OCI-LY7 (cell line): ENCODE data around the gene ABRAXAS1. TPM values are rescaled to one million over a fixed set of nuclear protein-coding genes. Genes with fewer than 3 reads are reported as not detected.
A peak's percentile ranks its signal among the peaks of the same experiment; 100 is the strongest.

Source experiments
- BruUV-seq: library from RNA; stranded (reverse); fragments of 400-500 nt; replicated peaks from 2 replicates; lab custom pipeline; 2021; lab: Mats Ljungman, UMichigan
- CTCF ChIA-PET: fragments of 300-600 bp; sonication (Branson Sonifier 250); formaldehyde crosslinking; loops from one replicate; lab custom pipeline; 2022; ENCODE audit warnings: antibody characterized with exemption; ENCODE audit not compliant: unreplicated experiment; lab: Charles Lee
- POLR2A ChIA-PET: fragments of 300-600 bp; sonication (Branson Sonifier 250); formaldehyde crosslinking; loops from one replicate; lab custom pipeline; 2022; ENCODE audit warnings: antibody characterized with exemption; lab: Charles Lee
- DNase-seq: peaks from one replicate; pipeline ENCODE4 v3.0.0-alpha.2; 2015; ENCODE audit warnings: low spot score
- H2AFZ ChIP-seq: fragments of 200-600 bp; sonication (generic), shearing (Covaris generic); 2 replicates; pipeline ENCODE4 v1.6.1; 2014; ENCODE audit warnings: mild to moderate bottlenecking, antibody characterized with exemption, low read length, moderate library complexity
- H3K27ac ChIP-seq: fragments of 200-600 bp; sonication (generic); 2 replicates; pipeline ENCODE4 v1.5.1; 2014; ENCODE audit warnings: mixed run types, low read depth, mild to moderate bottlenecking, moderate library complexity, low read length, inconsistent platforms; ENCODE audit not compliant: poor library complexity, severe bottlenecking
- H3K36me3 ChIP-seq: fragments of 200-600 bp; sonication (generic); 2 replicates; pipeline ENCODE4 v1.6.1; 2014; ENCODE audit warnings: mild to moderate bottlenecking, antibody characterized with exemption, low read length, moderate library complexity, mixed read lengths; ENCODE audit not compliant: insufficient read depth
- H3K4me1 ChIP-seq: fragments of 200-600 bp; sonication (generic); 2 replicates; pipeline ENCODE4 v1.5.1; 2014; ENCODE audit warnings: mild to moderate bottlenecking, low read length; ENCODE audit not compliant: insufficient read depth, poor library complexity, severe bottlenecking
- H3K4me2 ChIP-seq: fragments of 200-600 bp; sonication (generic); 2 replicates; pipeline ENCODE4 v1.6.1; 2014; ENCODE audit warnings: mild to moderate bottlenecking, low read length
- H3K4me3 ChIP-seq: fragments of 200-600 bp; sonication (generic); 2 replicates; pipeline ENCODE4 v1.5.1; 2014; ENCODE audit warnings: mild to moderate bottlenecking, low read depth, low read length; ENCODE audit not compliant: poor library complexity, severe bottlenecking
- H3K79me2 ChIP-seq: fragments of 200-600 bp; sonication (generic); 2 replicates; pipeline ENCODE4 v1.6.1; 2016; ENCODE audit warnings: low read depth, mild to moderate bottlenecking, low read length, moderate library complexity, mixed read lengths; ENCODE audit not compliant: insufficient read depth
- H3K9me2 ChIP-seq: fragments of 200-600 bp; sonication (generic); 2 replicates; pipeline ENCODE4 v1.6.1; 2016; ENCODE audit warnings: mild to moderate bottlenecking, low read length, mixed read lengths; ENCODE audit not compliant: insufficient read depth
- H3K9me3 ChIP-seq: fragments of 200-600 bp; sonication (generic); 2 replicates; pipeline ENCODE4 v1.6.1; 2014; ENCODE audit warnings: mild to moderate bottlenecking, mixed run types, low read length, mixed read lengths
- H4K20me1 ChIP-seq: fragments of 200-600 bp; sonication (generic); 2 replicates; pipeline ENCODE4 v1.6.1; 2014; ENCODE audit warnings: mild to moderate bottlenecking, antibody characterized with exemption, low read length, moderate library complexity, mixed read lengths; ENCODE audit not compliant: insufficient read depth
- CTCF ChIP-seq: fragments of 200-600 bp; sonication (generic); conservative IDR thresholded peaks from 2 replicates; pipeline ENCODE4 v1.5.1; 2014; ENCODE audit warnings: mild to moderate bottlenecking, antibody characterized with exemption, low read length, moderate library complexity, mixed read lengths
- EZH2phosphoT487 ChIP-seq: fragments of 200-600 bp; sonication (generic); IDR thresholded peaks from 2 replicates; pipeline ENCODE4 v1.6.1; 2018; ENCODE audit warnings: low read depth, borderline replicate concordance, mild to moderate bottlenecking, mixed run types, antibody characterized with exemption, low read length, moderate library complexity, mixed read lengths
- intact Hi-C: fragments of 100-400 bp; cut with micrococcal nuclease; formaldehyde crosslinking; loops from one replicate; pipeline ENCODE4 v1.10.0; 2022; ENCODE audit not compliant: unreplicated experiment
- total RNA-seq, 2 experiments: library from RNA; depleted of rRNA in 1 of 2; stranded (reverse); fragments of >200 nt in 1 of 2; shearing (Covaris generic) in 1 of 2; gene quantifications; 2 replicates each; pipeline ENCODE4 v1.2.3, GENCODE V29; 2014 to 2022

ABRAXAS1 gene
- total RNA-seq, 2 experiments from 2014 or later: 24.4 to 26.5 TPM

- no TSS peak for BruUV-seq
- TF ChIP-seq EZH2phosphoT487 (no peak), CTCF (no peak)
- Histone ChIP-seq H3K36me3 (peaks cover 87% of the 10 kb centered on the region), H3K79me2 (peaks cover 33% of the 10 kb centered on the region), H3K27ac (no peak overlapping the region), H3K9me3 (no peaks in the 10 kb centered on the region), H3K9me2 (no peaks in the 10 kb centered on the region), H3K4me1 (peaks cover 13% of the 10 kb centered on the region), H4K20me1 (no peaks in the 10 kb centered on the region), H3K4me3 (no peak overlapping the region), H2AFZ (no peak overlapping the region), H3K4me2 (no peak overlapping the region)
- intact Hi-C loops: no loop called here
- DNase-seq: no peak
- CTCF ChIA-PET: no interaction called here
- POLR2A ChIA-PET: interaction anchor here (0.9 to 1.4 kb wide), 2 partner anchors 8 to 12 kb away, joined by 4 read pairs; no protein-coding TSS in a partner anchor
These were observed 35.9 kb downstream of the ABRAXAS1 start for GRCh38 chr4:83449009-83449408.

GRCh38 chr4:83440899-83441298 is 44.0 kb downstream of the ABRAXAS1 start:
- H3K36me3 ChIP-seq: peaks cover 87% of the 10 kb centered on the region
- peak overlapping the region; percentile 58 for H3K4me2 ChIP-seq
- peak overlapping the region; percentile 29 for H3K4me3 ChIP-seq
- ChIA-PET CTCF (interaction anchor here (0.5 to 0.8 kb wide), 2 partner anchors 10 to 11 kb away, joined by 3 read pairs; no protein-coding TSS in a partner anchor), POLR2A (interaction anchor here (0.5 to 6.0 kb wide), 17 partner anchors 8 to 863 kb away, joined by 3 to 66 read pairs (median 4); partner anchors contain the start of genes HELQ and MRPS18C)
- peaks cover 55% of the 10 kb centered on the region for H3K4me1 ChIP-seq
- H4K20me1 ChIP-seq: no peaks in the 10 kb centered on the region
- intact Hi-C loops: no loop called here
- no peaks in the 10 kb centered on the region for H3K9me2 ChIP-seq
- H3K27ac ChIP-seq: peak overlapping the region; percentile 94
- no peak for TF ChIP-seq EZH2phosphoT487
- no peak for TF ChIP-seq CTCF
- DNase-seq: no peak
- peaks cover 34% of the 10 kb centered on the region for H3K79me2 ChIP-seq
- H3K9me3 ChIP-seq: no peaks in the 10 kb centered on the region
- peak overlapping the region; percentile 22; the same call in 1 of the 2 replicates for H2AFZ ChIP-seq
- no TSS peak for BruUV-seq

DNA sequence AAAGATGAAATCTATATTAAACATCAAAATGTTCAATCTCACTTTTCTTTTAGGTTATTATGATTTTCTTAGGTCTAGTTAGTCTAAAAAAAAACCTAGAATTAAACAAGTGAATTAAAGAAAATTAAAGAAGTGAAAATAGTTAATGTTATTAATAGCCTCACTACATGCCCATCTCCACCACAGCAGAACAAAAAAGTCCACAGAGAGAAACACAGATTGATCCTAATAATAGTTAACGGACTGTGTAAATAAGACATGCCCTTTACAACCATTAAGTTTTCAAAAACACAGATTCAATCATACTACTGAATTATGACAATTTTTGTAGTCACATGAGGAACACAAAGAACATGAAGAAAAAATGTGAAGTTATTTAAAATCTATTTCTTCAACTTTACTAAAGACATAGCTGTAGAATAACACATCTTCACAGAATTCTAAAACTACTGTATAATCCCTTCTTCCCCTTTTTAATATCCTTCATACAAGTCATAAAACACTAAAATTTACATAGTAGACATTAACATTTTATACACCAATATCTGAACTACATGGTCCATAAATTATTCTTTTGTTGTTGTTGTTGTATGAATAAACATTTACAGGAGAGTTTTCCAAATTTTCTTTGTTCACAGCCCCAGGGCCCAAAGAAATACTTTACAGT is 44.6 kb downstream of the ABRAXAS1 start:
- BruUV-seq: TSS peak; percentile 62
- DNase-seq: peak; percentile 64
- ChIA-PET POLR2A (interaction anchor here (0.6 to 6.0 kb wide), 10 partner anchors 8 to 49 kb away, joined by 3 to 66 read pairs (median 4); partner anchors contain the start of genes HELQ and MRPS18C), CTCF (interaction anchor here (0.5 kb wide), 1 partner anchor 12 kb away, joined by 3 read pairs; no protein-coding TSS in a partner anchor)
- Histone ChIP-seq H3K79me2 (peaks cover 40% of the 10 kb centered on the region), H4K20me1 (no peaks in the 10 kb centered on the region), H3K36me3 (peaks cover 88% of the 10 kb centered on the region), H3K4me2 (peak overlapping the region; percentile 58), H3K4me1 (peaks cover 55% of the 10 kb centered on the region), H3K9me2 (no peaks in the 10 kb centered on the region), H2AFZ (peak overlapping the region; percentile 22; the same call in 1 of the 2 replicates), H3K9me3 (no peaks in the 10 kb centered on the region), H3K27ac (peak overlapping the region; percentile 94), H3K4me3 (peak overlapping the region; percentile 29)
- intact Hi-C loops: no loop called here
- TF ChIP-seq CTCF (no peak), EZH2phosphoT487 (no peak)
